Colonic mucosa (tissue), 4 donors: Measurements from ENCODE around the gene CTNND2. TPM values are rescaled to one million over a fixed set of nuclear protein-coding genes. Genes with fewer than 3 reads are reported as not detected.
A peak's percentile ranks its signal among the peaks of the same experiment; 100 is the strongest.

Experiments used
- DNase-seq: peaks from one replicate; pipeline ENCODE4 v3.0.0-alpha.2; 2020
- H3K27ac ChIP-seq: fragments of 200-600 bp; one replicate; pipeline ENCODE4 v1.8.0; 2021
- H3K27me3 ChIP-seq: fragments of 200-600 bp; one replicate; pipeline ENCODE4 v1.8.0; 2021
- H3K36me3 ChIP-seq: fragments of 200-600 bp; one replicate; pipeline ENCODE4 v1.8.0; 2021
- H3K4me1 ChIP-seq: fragments of 200-600 bp; one replicate; pipeline ENCODE4 v1.8.0; 2021; ENCODE audit warnings: mild to moderate bottlenecking
- H3K4me3 ChIP-seq: fragments of 200-600 bp; one replicate; pipeline ENCODE4 v1.8.0; 2021
- H3K9ac ChIP-seq, 2 donors: one replicate each; pipeline ENCODE4 v1.7.0; 2013; ENCODE audit warnings: control low read depth in 2 of 2, low read depth in 2 of 2, low read length in 2 of 2
- H3K9me3 ChIP-seq: fragments of 200-600 bp; one replicate; pipeline ENCODE4 v1.8.0; 2021
- intact Hi-C: fragments of 100-400 bp; cut with DNase I; formaldehyde crosslinking; loops from one replicate; pipeline ENCODE4 v1.14.1; 2022
- total RNA-seq, 2 donors: library from RNA; stranded (reverse); fragmentation: NEBNext Ultra II Directional in 1 of 2; extraction: Animal tissue kit (Norgen Biotek cat#: 25700) in 1 of 2; gene quantifications; one replicate each; pipeline ENCODE4 v1.2.1, GENCODE V29; 2021
- TF ChIP-seq, protein P1 (sequence below): fragments of 200-600 bp; IDR thresholded peaks from one replicate; pipeline ENCODE4 v1.8.0; 2022; ENCODE audit warnings: antibody characterized with exemption, mild to moderate bottlenecking
- donor health status: healthy.
- donor health status: DM: no; HTN: no; CAD: no.
- donor health status: DM: no; HTN: no; CAD: no.

Gene CTNND2
- total RNA-seq, 2 donors from 2014 or later, result 1.1 TPM

DNA sequence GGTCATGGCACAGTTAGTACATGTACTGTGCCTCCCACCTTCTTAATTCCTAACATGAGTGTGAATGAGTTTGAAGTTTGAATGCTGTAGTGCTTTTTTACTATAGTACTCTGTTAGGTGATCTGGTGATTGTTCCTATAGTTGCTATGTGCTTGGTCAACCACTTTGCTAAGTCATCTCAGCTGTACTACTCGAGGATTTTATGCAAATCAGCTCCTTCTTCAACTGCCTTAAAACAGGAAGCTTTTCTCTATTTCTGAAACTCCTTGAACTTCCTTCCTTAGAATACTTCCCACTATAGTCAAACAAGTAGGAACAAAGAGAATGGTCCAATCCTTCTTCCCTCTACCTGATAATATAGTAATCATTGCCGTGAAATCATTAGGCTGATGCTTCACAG is 219.6 kb downstream of the CTNND2 start:
- no peak overlapping the region for H3K27ac ChIP-seq
- DNase-seq, result no peak
- H3K36me3 ChIP-seq, result no peaks in the 10 kb centered on the region
- H3K9ac ChIP-seq, result no peak overlapping the region
- TF ChIP-seq, protein P1, sequence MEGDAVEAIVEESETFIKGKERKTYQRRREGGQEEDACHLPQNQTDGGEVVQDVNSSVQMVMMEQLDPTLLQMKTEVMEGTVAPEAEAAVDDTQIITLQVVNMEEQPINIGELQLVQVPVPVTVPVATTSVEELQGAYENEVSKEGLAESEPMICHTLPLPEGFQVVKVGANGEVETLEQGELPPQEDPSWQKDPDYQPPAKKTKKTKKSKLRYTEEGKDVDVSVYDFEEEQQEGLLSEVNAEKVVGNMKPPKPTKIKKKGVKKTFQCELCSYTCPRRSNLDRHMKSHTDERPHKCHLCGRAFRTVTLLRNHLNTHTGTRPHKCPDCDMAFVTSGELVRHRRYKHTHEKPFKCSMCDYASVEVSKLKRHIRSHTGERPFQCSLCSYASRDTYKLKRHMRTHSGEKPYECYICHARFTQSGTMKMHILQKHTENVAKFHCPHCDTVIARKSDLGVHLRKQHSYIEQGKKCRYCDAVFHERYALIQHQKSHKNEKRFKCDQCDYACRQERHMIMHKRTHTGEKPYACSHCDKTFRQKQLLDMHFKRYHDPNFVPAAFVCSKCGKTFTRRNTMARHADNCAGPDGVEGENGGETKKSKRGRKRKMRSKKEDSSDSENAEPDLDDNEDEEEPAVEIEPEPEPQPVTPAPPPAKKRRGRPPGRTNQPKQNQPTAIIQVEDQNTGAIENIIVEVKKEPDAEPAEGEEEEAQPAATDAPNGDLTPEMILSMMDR, result no peak
- H3K27me3 ChIP-seq, result no peaks in the 10 kb centered on the region
- H3K9me3 ChIP-seq, result no peaks in the 10 kb centered on the region
- no peaks in the 10 kb centered on the region for H3K4me1 ChIP-seq
- intact Hi-C loops, result no loop called here
- no peak overlapping the region for H3K4me3 ChIP-seq

DNA sequence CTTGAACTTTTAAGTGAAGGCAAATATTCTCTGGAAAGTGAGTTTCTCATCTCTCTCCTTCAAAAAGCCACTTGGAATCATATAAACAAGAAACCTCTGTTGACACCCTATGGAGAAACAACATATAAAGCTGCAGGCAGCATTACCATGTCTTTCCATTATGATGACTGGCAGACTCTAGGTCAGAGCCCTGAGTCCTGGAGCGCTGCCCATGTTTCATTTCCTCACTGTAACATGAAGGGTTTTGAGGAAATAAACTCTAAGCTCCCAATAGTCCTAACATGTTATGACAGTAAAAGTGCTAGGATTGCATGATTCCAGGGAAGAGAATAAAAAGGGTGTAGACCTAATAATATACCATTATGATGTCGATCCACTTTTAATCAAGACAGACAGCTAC is 220.6 kb downstream of the CTNND2 start:
- DNase-seq, result peak; percentile 25
- Histone ChIP-seq H3K4me1 (no peaks in the 10 kb centered on the region), H3K36me3 (no peaks in the 10 kb centered on the region), H3K9me3 (no peaks in the 10 kb centered on the region), H3K4me3 (no peak overlapping the region), H3K9ac (no peak overlapping the region), H3K27ac (no peak overlapping the region), H3K27me3 (no peaks in the 10 kb centered on the region)
- intact Hi-C loops, result no loop called here
- TF ChIP-seq, protein P1, result no peak

DNA sequence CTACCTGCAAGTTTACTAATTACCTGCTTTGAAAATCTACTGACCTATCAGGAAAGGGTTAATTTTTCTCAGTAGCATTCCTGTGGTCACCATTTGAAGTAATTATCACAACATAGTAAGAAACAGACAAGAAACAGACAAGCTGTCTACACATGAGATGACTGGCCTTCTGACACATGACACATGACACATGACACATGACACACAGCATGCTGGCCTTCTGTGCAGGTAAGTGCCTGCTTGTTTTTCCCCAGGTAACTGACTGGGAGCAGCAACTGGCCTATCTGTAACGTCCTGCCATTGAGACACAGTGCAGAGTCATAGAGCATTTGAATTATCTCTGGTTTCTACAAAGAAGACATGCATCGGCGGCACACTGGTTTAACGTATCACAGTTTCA is 222.4 kb downstream of the CTNND2 start:
- H3K4me1 ChIP-seq, result no peaks in the 10 kb centered on the region
- H3K36me3 ChIP-seq, result no peaks in the 10 kb centered on the region
- no peak overlapping the region for H3K27ac ChIP-seq
- TF ChIP-seq, protein P1, result no peak
- intact Hi-C loops, result no loop called here
- H3K4me3 ChIP-seq, result no peak overlapping the region
- no peak overlapping the region for H3K9ac ChIP-seq
- no peak for DNase-seq
- H3K27me3 ChIP-seq, result no peaks in the 10 kb centered on the region
- no peaks in the 10 kb centered on the region for H3K9me3 ChIP-seq

DNA sequence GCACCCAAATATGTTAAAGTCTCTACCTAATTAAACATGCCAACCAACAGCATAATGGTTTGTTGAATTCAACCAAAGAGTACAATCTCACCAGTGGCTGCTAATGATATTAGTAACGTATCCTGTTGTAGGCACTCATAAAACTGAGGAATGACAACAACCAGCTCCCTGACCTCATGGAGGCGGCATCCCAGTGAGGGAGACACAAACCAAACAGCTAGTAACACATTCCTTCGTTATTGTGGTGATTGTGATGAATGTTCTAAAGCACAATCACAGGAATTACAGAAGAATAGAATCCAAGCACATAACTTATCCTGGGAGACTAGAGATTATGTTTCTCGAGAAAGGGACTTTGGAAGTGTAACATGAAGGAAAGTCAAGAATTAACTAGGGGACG is 224.6 kb downstream of the CTNND2 start:
- Histone ChIP-seq H3K27me3 (no peaks in the 10 kb centered on the region), H3K9me3 (no peaks in the 10 kb centered on the region), H3K4me1 (no peaks in the 10 kb centered on the region), H3K36me3 (no peaks in the 10 kb centered on the region), H3K4me3 (no peak overlapping the region), H3K9ac (no peak overlapping the region), H3K27ac (no peak overlapping the region)
- TF ChIP-seq, protein P1, result no peak
- intact Hi-C loops, result no loop called here
- DNase-seq, result no peak

DNA sequence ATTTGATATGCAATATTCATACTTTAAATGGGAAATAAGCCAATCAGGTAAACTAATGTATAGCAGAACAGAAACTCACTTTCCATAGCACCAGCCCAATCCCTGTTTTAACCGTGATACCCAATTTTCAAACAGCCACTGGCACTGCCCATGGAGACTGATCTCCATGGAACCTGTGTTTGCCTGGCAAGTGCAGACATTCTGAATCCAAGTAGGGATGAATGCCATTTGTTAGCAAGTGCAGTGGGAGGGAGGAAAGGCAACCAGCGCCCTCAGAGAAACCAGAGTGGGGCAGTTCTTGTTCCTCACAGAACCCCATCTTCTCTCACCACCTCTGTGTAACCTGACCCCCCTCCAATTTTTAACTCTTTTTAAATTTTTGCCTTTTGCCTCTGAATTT is 229.1 kb downstream of the CTNND2 start:
- H3K4me1 ChIP-seq, result no peaks in the 10 kb centered on the region
- H3K27ac ChIP-seq, result no peak overlapping the region
- no peak overlapping the region for H3K4me3 ChIP-seq
- no peaks in the 10 kb centered on the region for H3K27me3 ChIP-seq
- intact Hi-C loops, result no loop called here
- H3K9ac ChIP-seq, result no peak overlapping the region
- DNase-seq, result no peak
- no peaks in the 10 kb centered on the region for H3K9me3 ChIP-seq
- TF ChIP-seq, protein P1, result no peak
- H3K36me3 ChIP-seq, result no peaks in the 10 kb centered on the region
